ENCODE results near the gene INPP5D.
"Not testable (repeated sequence)": the region's sequence is repeated elsewhere in the genome, so short reads cannot be mapped to it uniquely, and the experiment has no call there.

INPP5D gene

DNA sequence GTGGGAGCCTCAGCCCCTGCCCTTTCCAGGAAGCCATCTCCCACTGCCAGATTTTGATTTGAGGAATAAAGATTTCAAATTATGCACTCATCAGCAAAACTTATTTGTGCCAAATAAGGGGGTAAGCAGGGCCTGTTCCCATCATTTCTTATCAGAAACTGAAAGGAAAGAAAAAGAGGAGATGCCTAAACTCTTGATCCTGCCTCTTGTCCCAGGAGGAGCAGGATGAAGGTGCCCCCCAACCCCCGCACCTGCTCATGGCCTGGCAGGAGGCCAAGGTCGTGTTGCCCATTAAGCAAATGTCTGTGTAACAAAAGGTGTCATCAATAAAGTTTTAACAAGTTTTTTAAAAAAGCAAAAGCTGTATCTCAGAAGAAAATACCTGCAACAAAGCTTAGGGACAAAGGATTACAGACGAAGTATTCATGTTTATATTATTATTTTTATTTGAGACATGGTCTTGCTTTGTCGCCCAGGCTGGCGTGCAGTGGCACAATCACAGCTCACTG lies 80.0 kb downstream of the INPP5D start:
- ATAC-seq (replicated peaks): no peak

DNA sequence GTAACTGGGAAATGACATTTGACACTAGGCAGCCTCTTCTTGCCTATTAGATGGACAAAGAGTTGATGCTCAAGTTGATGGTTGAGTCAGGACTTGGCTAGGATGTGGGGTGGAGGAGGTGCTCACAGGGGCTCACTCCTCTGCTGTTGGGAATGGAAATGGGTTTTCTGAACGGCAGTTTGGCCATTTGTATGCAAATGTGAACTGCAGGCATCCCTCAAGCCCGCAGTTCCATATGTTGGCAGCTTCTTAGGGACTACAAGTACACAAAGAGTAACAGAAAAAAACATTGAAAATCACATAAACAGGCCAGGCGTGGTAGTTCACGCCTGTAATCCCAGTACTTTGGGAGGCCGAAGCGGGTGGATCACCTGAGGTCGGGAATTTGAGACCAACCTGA lies 80.8 kb downstream of the INPP5D start:
- Mint-ChIP-seq H3K4me1 (peaks cover 51 to 66% of the 10 kb centered on the region in 2 donors), H3K4me3 (peak overlapping the region in 1 of 2 donors; percentile 46), H3K9me3 (peaks cover 4 to 12% of the 10 kb centered on the region in 2 donors), H3K27me3 (no peaks in the 10 kb centered on the region), H3K27ac (peak overlapping the region; percentile 91), H3K36me3 (peaks cover 63 to 81% of the 10 kb centered on the region in 2 donors)
- DNase-seq (no peak), ATAC-seq (replicated peaks) (no peak)

More for the DNA sequence above, 80.0 kb downstream of the INPP5D start:
- peak overlapping the region in 1 of 2 donors; percentile 13 for H3K4me3 Mint-ChIP-seq
- DNase-seq: no peak
- H3K4me1 Mint-ChIP-seq: peaks cover 44 to 57% of the 10 kb centered on the region in 2 donors
- H3K9me3 Mint-ChIP-seq: peaks cover 4 to 12% of the 10 kb centered on the region in 2 donors
- H3K27me3 Mint-ChIP-seq: no peaks in the 10 kb centered on the region
- no peak overlapping the region for H3K27ac Mint-ChIP-seq
- peaks cover 55 to 77% of the 10 kb centered on the region in 2 donors for H3K36me3 Mint-ChIP-seq

DNA sequence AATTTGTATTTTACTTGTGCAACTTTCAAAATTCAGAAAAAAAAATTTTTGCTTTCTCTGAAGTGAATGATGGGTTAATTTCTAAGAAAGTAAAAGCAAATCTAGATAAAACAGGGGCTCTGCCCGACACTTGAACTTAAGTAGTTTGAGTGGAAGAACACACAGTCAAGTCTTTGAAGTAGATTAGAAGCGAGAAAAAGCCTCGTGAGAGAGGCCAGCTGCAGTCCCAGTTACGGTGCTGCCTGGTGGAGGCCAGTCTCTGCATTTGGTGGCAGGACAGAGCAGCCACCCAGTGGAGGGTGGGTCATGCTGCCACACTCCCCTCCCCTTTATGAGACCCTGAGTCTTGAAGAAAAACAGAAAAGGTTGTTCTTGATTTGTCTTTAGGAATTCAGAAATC lies 81.8 kb downstream of the INPP5D start:
- H3K27me3 Mint-ChIP-seq: no peaks in the 10 kb centered on the region
- peak overlapping the region; percentile 91 for H3K27ac Mint-ChIP-seq
- no peak overlapping the region for H3K4me3 Mint-ChIP-seq
- peaks cover 58 to 79% of the 10 kb centered on the region in 2 donors for H3K36me3 Mint-ChIP-seq
- H3K9me3 Mint-ChIP-seq: peaks cover 4 to 12% of the 10 kb centered on the region in 2 donors
- H3K4me1 Mint-ChIP-seq: peaks cover 54 to 70% of the 10 kb centered on the region in 2 donors
- ATAC-seq (replicated peaks) (no peak), DNase-seq (no peak)

DNA sequence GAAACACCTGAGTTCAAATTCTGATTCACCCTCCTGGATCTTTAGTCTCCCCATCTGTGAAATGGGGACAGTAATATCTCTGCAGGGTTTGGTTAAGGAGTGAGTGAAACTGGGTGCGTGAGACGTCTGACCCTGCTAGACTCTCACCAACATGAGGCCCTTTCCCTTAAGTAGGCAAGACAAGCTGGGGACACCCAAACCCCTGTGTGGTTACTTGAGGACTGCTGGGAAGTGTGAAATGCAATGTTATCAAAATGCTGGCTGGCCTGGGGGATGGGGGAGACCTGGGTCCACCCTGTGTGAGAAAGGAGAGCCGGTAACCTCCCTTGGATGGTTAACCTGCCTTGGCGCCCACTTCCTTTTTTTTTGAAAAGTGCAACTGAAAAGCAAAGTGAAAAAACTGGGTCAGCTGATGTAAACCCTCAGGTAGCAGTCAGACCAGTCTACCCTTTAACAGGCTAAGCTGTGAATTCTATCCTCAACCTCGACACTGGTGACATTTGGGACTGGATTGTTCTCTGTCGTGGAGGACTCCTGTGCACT lies 82.3 kb downstream of the INPP5D start:
- peak overlapping the region; percentile 43 to 44 for H3K4me3 Mint-ChIP-seq

DNA sequence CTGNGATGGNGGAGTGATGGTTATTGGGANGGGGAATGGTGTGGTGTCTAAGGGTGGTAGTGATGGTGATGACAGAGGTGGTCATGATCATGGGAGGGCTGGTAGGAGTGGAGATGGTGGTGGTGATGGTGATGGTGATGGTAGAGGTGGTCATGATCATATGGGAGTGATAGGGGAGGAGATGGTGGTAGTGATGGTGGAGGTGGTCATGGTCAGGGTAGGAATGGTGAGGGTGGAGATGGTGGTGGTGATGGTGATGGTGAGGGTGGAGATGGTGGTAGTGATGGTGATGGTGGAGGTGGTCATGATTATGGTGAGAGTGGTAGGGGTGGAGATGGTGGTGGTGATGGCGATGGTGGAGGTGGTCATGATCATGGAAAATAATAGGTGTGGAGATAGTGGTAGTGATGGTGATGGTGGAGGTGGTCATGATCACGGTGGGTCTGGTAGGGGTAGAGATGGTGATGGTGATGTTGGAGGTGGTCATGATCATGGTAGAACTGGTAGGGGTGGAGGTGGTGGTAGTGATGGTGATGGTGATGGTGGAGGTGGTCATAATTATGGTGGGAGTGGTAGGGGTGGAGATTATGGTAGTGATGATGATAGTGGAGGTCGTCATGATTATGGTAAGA lies 83.7 kb downstream of the INPP5D start:
- H3K27me3 Mint-ChIP-seq: no peaks in the 10 kb centered on the region
- H3K36me3 Mint-ChIP-seq: peaks cover 68 to 83% of the 10 kb centered on the region in 2 donors
- DNase-seq (no peak), ATAC-seq (replicated peaks) (no peak)
- peaks cover 4 to 12% of the 10 kb centered on the region in 2 donors for H3K9me3 Mint-ChIP-seq
- H3K4me3 Mint-ChIP-seq: peak overlapping the region; percentile 53 to 59
- peaks cover 54 to 76% of the 10 kb centered on the region in 2 donors for H3K4me1 Mint-ChIP-seq
- peak overlapping the region; percentile 91 for H3K27ac Mint-ChIP-seq

More for the DNA sequence above, 82.3 kb downstream of the INPP5D start:
- ATAC-seq (replicated peaks): peak; percentile 90 to 93
- peak overlapping the region; percentile 91 for H3K27ac Mint-ChIP-seq
- H3K9me3 Mint-ChIP-seq: peaks cover 4 to 12% of the 10 kb centered on the region in 2 donors
- DNase-seq: peak; percentile 52
- peaks cover 60 to 84% of the 10 kb centered on the region in 2 donors for H3K36me3 Mint-ChIP-seq
- peaks cover 54 to 70% of the 10 kb centered on the region in 2 donors for H3K4me1 Mint-ChIP-seq
- no peaks in the 10 kb centered on the region for H3K27me3 Mint-ChIP-seq

DNA sequence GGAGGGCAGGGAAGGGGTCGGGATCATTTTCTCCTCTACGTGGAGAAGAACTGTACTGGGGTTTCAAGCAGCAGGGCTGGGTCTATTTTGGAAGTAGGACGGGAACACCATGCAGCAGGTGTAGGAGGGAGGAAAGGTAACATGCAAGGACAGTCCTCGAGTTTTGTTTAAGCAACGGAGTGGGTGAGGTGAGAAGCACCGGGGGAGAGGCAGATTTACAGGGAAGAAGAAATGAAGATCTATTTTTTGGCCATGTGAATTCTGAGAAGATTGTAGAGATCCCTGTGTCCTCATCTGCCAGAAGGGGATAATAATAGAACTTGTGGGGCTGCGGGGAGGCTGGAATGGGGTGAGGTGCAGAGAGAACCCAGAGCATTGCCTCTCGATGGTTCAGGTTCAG lies 85.6 kb downstream of the INPP5D start:
- DNase-seq: no peak
- peak overlapping the region; percentile 91 for H3K27ac Mint-ChIP-seq
- H3K4me3 Mint-ChIP-seq: peak overlapping the region in 1 of 2 donors; percentile 30
- peaks cover 76 to 86% of the 10 kb centered on the region in 2 donors for H3K36me3 Mint-ChIP-seq
- H3K9me3 Mint-ChIP-seq: peaks cover 4 to 12% of the 10 kb centered on the region in 2 donors
- no peak for ATAC-seq (replicated peaks)
- peaks cover 50 to 62% of the 10 kb centered on the region in 2 donors for H3K4me1 Mint-ChIP-seq
- no peaks in the 10 kb centered on the region for H3K27me3 Mint-ChIP-seq

DNA sequence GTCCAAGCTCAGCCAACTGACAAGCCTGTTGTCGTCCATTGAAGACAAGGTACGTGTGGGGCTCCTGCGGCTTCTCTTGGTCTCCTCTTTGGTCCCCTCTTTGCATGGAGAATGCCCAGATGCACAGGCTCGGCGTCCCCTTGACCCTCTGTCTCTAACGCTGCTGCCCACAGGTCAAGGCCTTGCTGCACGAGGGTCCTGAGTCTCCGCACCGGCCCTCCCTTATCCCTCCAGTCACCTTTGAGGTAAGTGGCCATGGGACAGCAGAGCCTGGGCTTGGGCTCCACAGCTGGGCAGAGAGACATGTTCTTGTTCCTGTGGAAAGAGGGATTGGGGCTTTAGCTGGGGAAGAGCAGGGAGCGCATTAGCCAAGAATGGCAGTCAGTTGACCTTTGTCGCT lies 86.1 kb downstream of the INPP5D start:
- H3K9me3 Mint-ChIP-seq: peaks cover 4 to 12% of the 10 kb centered on the region in 2 donors
- no peaks in the 10 kb centered on the region for H3K27me3 Mint-ChIP-seq
- peaks cover 46 to 58% of the 10 kb centered on the region in 2 donors for H3K4me1 Mint-ChIP-seq
- no peak for DNase-seq
- ATAC-seq (replicated peaks): no peak
- no peak overlapping the region for H3K4me3 Mint-ChIP-seq
- peak overlapping the region; percentile 91 for H3K27ac Mint-ChIP-seq
- peaks cover 76 to 84% of the 10 kb centered on the region in 2 donors for H3K36me3 Mint-ChIP-seq

DNA sequence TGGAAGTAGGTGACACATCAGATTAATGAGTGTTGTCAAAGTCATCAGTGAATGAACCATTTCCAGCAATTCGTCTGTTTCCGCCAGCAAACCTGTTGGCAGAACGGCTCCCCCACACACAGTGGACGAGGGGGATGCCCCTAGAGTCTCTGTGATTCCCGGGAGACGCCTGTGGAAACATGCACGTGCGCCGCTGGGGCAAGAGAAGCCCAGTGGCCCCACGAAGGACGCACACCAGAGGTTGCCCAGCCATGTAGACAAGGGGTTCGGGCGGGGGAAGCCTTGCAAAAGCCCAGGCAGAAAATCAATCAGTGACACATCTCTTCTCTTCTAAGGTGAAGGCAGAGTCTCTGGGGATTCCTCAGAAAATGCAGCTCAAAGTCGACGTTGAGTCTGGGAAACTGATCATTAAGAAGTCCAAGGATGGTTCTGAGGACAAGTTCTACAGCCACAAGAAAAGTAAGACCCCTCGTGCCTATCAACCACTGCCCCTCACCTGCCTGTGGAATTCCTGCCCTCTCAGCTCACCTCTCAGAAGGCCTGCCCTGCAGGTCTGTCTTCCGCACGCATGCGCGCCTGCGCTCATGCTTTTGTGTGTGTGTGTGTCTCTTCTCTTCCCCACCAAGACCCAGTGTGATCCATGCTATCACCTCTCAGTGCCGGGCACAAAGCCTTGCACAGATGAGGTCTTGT lies 87.1 kb downstream of the INPP5D start:
- Mint-ChIP-seq H3K27ac (peak overlapping the region; percentile 25), H3K4me1 (peaks cover 38 to 49% of the 10 kb centered on the region in 2 donors), H3K36me3 (peaks cover 76 to 84% of the 10 kb centered on the region in 2 donors), H3K4me3 (no peak overlapping the region), H3K9me3 (peaks cover 4 to 12% of the 10 kb centered on the region in 2 donors), H3K27me3 (no peaks in the 10 kb centered on the region)
- no peak for ATAC-seq (replicated peaks)
- DNase-seq: no peak

DNA sequence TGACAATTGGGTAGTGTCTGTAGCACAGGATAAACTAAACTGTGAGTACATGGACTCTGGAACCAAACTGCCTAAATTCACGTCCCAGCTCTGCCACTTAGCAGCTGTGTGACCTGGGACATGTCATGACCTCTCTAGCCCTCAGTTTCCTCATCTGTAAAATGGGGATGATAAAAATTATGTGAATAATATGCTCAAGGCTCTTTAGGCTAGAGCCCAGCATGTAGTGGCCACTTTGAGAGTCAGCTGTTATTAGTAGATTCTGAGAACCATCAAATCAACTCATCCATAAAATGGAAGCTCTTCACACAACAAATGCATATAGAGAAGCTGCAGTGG lies 87.7 kb downstream of the INPP5D start:
- H3K4me3 Mint-ChIP-seq: peak overlapping the region in 1 of 2 donors; percentile 9
- ATAC-seq (replicated peaks) (no peak), DNase-seq (no peak)
- peaks cover 4 to 12% of the 10 kb centered on the region in 2 donors for H3K9me3 Mint-ChIP-seq
- H3K27ac Mint-ChIP-seq: no peak overlapping the region
- H3K4me1 Mint-ChIP-seq: peaks cover 38 to 49% of the 10 kb centered on the region in 2 donors
- peaks cover 77 to 84% of the 10 kb centered on the region in 2 donors for H3K36me3 Mint-ChIP-seq
- H3K27me3 Mint-ChIP-seq: no peaks in the 10 kb centered on the region

DNA sequence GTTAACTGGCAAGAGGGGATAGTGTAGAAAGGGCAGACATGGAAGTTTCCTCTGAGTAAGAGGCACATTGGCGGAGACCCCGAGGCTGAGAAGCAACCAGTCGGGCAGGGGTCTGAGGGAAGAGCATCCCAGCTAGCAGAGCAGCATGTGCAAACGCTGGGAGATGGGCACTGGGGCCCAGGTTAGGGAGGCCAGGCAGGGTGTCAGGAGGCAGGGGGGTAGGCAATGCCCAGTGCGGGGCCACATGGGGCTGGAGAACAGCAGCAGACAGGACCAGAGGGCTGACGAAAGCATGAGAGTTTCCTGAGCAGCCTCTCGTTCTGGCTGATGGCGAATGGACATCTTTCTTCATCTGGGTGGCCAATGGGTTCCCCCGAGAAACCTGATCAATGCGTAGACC lies 88.2 kb downstream of the INPP5D start:
- peaks cover 77 to 84% of the 10 kb centered on the region in 2 donors for H3K36me3 Mint-ChIP-seq

DNA sequence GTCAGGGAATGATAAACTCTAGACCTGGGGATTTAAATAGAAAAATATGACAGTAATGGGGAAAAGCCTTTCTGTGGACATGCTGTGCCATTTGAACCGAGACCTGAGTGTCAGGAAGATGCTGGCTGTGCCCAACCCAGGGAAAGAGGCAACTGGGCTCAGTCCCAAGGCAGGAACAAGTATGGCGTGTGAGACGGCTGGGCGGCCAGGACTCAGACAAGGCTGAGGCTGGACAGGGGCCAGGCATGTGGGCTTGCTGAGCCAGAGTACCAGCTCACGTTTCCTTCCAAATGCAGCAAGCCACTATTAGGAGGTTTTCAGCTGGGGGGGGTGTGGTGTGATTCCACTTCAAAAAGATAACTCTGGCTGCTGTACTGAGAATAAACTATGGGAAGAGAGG lies 92.4 kb downstream of the INPP5D start:
- Mint-ChIP-seq H3K4me1 (peaks cover 12 to 18% of the 10 kb centered on the region in 2 donors), H3K27ac (peak overlapping the region; percentile 90), H3K36me3 (peaks cover 70 to 77% of the 10 kb centered on the region in 2 donors), H3K9me3 (no peaks in the 10 kb centered on the region), H3K4me3 (no peak overlapping the region), H3K27me3 (no peaks in the 10 kb centered on the region)
- DNase-seq (no peak), ATAC-seq (replicated peaks) (no peak)

More for the DNA sequence above, 88.2 kb downstream of the INPP5D start:
- Mint-ChIP-seq H3K9me3 (peaks cover 4 to 12% of the 10 kb centered on the region in 2 donors), H3K27ac (peak overlapping the region; percentile 1), H3K4me3 (peak overlapping the region in 1 of 2 donors; percentile 9), H3K4me1 (peaks cover 38 to 48% of the 10 kb centered on the region in 2 donors), H3K27me3 (no peaks in the 10 kb centered on the region)
- DNase-seq (no peak), ATAC-seq (replicated peaks) (no peak)

DNA sequence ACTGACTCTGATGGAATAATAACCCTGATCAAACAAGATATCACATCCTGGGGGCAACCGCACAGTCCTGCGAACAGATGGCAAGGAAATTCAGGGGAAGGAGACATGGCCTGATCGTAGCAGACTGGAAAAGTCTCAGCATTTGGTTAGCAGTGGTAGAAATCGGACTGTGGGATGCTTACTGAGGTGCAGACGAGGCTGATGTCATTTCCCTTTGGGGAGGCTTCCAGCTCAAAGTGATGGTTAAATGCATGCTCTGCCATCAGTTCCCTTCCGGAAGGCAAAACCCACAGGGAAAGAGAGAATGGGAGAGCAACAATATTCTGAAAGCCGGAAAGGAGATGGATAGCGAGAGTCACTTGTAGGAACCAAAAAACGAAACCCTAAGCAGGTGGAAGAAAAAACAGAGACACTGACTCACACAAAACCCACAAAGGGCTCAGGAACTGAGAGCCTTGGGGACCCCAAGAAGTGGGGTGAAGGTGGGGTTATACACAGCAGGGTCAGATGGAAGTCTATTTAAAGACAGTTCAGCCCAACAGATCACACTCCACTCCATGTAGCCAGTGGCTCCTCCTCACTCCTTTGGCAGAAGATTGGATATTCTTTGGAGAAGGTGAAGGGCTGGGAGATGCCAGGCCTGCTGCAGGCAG lies 93.1 kb downstream of the INPP5D start:
- H3K27ac Mint-ChIP-seq: peak overlapping the region; percentile 90
- H3K27me3 Mint-ChIP-seq: no peaks in the 10 kb centered on the region
- DNase-seq: no peak
- no peaks in the 10 kb centered on the region for H3K9me3 Mint-ChIP-seq
- ATAC-seq (replicated peaks): no peak
- H3K4me3 Mint-ChIP-seq: no peak overlapping the region
- peaks cover 14% of the 10 kb centered on the region in 2 donors for H3K4me1 Mint-ChIP-seq
- peaks cover 68 to 79% of the 10 kb centered on the region in 2 donors for H3K36me3 Mint-ChIP-seq

DNA sequence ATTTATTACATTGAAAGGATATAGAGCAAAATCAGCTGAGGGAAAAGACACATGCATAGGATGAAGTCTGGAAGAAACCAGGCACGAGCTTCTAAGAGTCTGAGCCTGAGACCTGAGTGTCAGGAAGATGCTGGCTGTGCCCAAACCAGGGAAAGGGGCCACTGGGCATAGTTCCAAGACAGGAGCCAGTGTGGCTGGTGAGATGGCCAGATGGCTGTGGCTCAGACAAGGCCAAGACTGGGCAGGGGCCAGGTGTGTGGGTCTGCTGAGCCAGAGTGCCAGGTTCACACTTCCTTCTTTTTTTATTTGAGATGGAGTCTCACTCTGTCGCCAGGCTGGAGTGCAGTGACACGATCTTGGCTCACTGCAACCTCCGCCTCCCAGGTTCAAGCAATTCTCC lies 95.9 kb downstream of the INPP5D start:
- peaks cover 66 to 79% of the 10 kb centered on the region in 2 donors for H3K36me3 Mint-ChIP-seq
- no peaks in the 10 kb centered on the region for H3K9me3 Mint-ChIP-seq
- no peak overlapping the region for H3K4me3 Mint-ChIP-seq

DNA sequence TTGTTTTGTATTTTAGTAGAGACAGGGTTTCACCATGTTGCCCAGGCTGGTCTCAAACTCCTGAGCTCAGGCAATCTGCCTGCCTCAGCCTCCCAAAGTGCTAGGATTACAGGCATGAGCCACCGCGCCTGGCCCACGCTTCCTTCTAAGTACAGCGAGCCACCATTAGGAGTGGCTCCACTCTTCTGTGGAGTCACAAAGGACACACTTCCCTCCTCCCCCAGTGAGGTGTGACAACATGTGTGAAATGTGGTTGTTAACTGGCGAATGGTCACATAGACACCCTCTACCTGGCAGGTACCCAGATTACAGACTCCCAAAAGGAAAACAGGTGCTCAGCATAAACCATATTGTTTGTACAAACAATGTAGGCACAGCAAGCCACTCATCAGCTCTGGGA lies 96.3 kb downstream of the INPP5D start:
- Mint-ChIP-seq H3K4me1 (peaks cover 14 to 17% of the 10 kb centered on the region in 2 donors), H3K27ac (peak overlapping the region; percentile 86), H3K36me3 (peaks cover 63 to 80% of the 10 kb centered on the region in 2 donors)
- H3K27me3 Mint-ChIP-seq; DNase-seq; H3K9me3 Mint-ChIP-seq; H3K4me3 Mint-ChIP-seq; ATAC-seq (replicated peaks): not testable (repeated sequence)

More for the DNA sequence above, 95.9 kb downstream of the INPP5D start:
- H3K4me1 Mint-ChIP-seq: peaks cover 14 to 17% of the 10 kb centered on the region in 2 donors
- no peak for DNase-seq
- H3K27ac Mint-ChIP-seq: peak overlapping the region; percentile 86
- no peaks in the 10 kb centered on the region for H3K27me3 Mint-ChIP-seq
- no peak for ATAC-seq (replicated peaks)
